ENCODE measurements around the gene PKD2L1.

- TF ChIP-seq CTCF (IDR thresholded peaks at IDR 0.05 in 2 of 3, conservative IDR thresholded peaks at IDR 0.05 in 1 of 3; ENCODE audit: control insufficient read depth in 2 of 3, extremely low read depth in 1 of 3, insufficient read depth in 1 of 3, low read depth in 3 of 3, low read length in 3 of 3) (no peak), ZNF24 (IDR thresholded peaks at IDR 0.05) (no peak), RAD21 (IDR thresholded peaks at IDR 0.05; ENCODE audit: insufficient read depth, low read depth, low read length) (no peak), POLR2AphosphoS5 (IDR thresholded peaks at IDR 0.05; ENCODE audit: low read length) (no peak), ATF3 (IDR thresholded peaks at IDR 0.05; ENCODE audit: borderline replicate concordance, extremely low read depth, low read depth, low read length) (no peak)
Observed at GRCh38 chr10:100345570-100346330, 15.7 kb upstream of the PKD2L1 start.
